GM13977 (cell line): ENCODE data around the gene PDE4D.
"Not testable (repeated sequence)": the region's sequence is repeated elsewhere in the genome, so short reads cannot be mapped to it uniquely, and the experiment has no call there.

ENCODE experiments used
- DNase-seq: peaks from one replicate; pipeline ENCODE4 v3.0.0; 2012; ENCODE audit warnings: low spot score
- CTCF ChIP-seq: IDR thresholded peaks from 2 replicates; pipeline ENCODE4 v1.5.1; 2012; ENCODE audit warnings: mild to moderate bottlenecking, control low read depth; ENCODE audit not compliant: insufficient read depth; ENCODE audit errors: extremely low read depth, missing control alignments
- in situ Hi-C: fragments of 300-500 bp; cut with MboI; formaldehyde crosslinking; loops from one replicate; pipeline ENCODE4 v1.12.0; 2022; ENCODE audit warnings: low sequenced_read_pairs, low pct_unique_long_range_greater_than_20kb, mixed read lengths, inconsistent platforms; ENCODE audit not compliant: unreplicated experiment

Gene PDE4D

GRCh38 chr5:59001716-59002115 is 891.8 kb downstream of the PDE4D start:
- no peak for DNase-seq
- no peak for TF ChIP-seq CTCF
- in situ Hi-C loops = loop anchor here (25.0 kb wide), 1 partner anchor 114 kb away; no protein-coding TSS in a partner anchor

GRCh38 chr5:59001154-59001553 is 892.4 kb downstream of the PDE4D start:
- in situ Hi-C loops = loop anchor here (25.0 kb wide), 1 partner anchor 114 kb away; no protein-coding TSS in a partner anchor
- no peak for DNase-seq

GRCh38 chr5:59000211-59000610 is 893.3 kb downstream of the PDE4D start:
- in situ Hi-C loops = loop anchor here (25.0 kb wide), 1 partner anchor 113 kb away; no protein-coding TSS in a partner anchor
- DNase-seq = no peak
- no peak for TF ChIP-seq CTCF

More at GRCh38 chr5:59001154-59001553, 892.4 kb downstream of the PDE4D start:
- TF ChIP-seq CTCF = no peak

- no peak for DNase-seq
- no peak for TF ChIP-seq CTCF
- in situ Hi-C loops = loop anchor here (25.0 kb wide), 1 partner anchor 113 kb away; no protein-coding TSS in a partner anchor
Measured at GRCh38 chr5:58999804-59000203, 893.7 kb downstream of the PDE4D start.

- in situ Hi-C loops = no loop called here
- no peak for DNase-seq
- no peak for TF ChIP-seq CTCF
Measured at GRCh38 chr5:58998544-58998943, 895.0 kb downstream of the PDE4D start.

- DNase-seq, in situ Hi-C loops: not testable (repeated sequence)
Measured at GRCh38 chr5:58995779-58996178, 897.7 kb downstream of the PDE4D start.

GRCh38 chr5:58993461-58993860 is 900.1 kb downstream of the PDE4D start:
- no peak for DNase-seq
- no peak for TF ChIP-seq CTCF
- in situ Hi-C loops = no loop called here
